GM21576 (cell line): ENCODE measurements around the gene CD302.
"Not testable (repeated sequence)": the region's sequence is repeated elsewhere in the genome, so short reads cannot be mapped to it uniquely, and the experiment has no call there.

Experiments used
- ATAC-seq: cut with Tn5 transposase; IDR thresholded peaks from one replicate; pipeline ENCODE4 v1.9.1; 2021; ENCODE audit warnings: mild to moderate bottlenecking, moderate library complexity; ENCODE audit not compliant: unreplicated experiment

The CD302 gene

GRCh38 chr2:159795841-159796690, 1.9 kb downstream of the CD302 start:
- ATAC-seq, result no peak

GRCh38 chr2:159793326-159793725, 4.7 kb downstream of the CD302 start:
- no peak for ATAC-seq

- no peak for ATAC-seq
These were observed 5.4 kb downstream of the CD302 start for GRCh38 chr2:159792599-159792998.

- no peak for ATAC-seq
These were observed 6.0 kb downstream of the CD302 start for GRCh38 chr2:159792036-159792435.

DNA sequence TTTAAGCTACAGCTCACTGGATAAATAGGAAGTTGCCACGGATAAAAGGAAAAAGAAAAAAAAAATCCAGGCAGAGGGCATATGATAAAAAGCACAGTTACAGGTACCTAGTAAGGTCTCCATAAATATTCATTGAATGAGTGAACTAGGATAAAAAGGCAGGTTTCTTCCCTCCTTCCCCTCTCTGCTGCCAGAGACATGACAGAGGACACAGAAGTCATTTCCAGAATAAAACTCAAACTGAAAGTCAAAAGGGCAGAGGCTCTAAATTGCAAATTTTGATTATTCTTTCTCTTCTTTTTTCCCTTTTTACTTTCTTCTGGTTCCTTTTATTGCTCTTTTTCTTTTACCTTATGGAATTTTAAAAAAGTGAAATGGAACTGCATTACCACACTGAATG, 7.7 kb downstream of the CD302 start:
- no peak for ATAC-seq

DNA sequence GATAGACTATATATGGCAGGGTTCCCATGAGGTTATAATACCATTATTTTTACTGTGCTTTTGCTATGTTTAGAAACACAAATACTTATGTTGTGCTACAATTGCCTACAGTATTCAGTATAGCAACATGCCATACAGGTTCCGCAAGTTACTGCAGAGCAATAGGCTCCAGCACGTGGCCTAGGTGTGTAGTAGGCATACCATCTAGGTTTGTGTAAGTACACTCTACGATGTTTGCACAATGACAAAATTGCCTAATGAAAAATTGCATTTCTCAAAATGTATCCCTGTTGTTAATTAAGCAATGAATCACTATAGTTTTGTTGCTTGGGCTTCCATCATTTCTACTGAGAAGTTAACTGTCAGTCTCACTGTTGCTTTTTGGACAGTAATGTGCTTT, 9.8 kb downstream of the CD302 start:
- no peak for ATAC-seq

DNA sequence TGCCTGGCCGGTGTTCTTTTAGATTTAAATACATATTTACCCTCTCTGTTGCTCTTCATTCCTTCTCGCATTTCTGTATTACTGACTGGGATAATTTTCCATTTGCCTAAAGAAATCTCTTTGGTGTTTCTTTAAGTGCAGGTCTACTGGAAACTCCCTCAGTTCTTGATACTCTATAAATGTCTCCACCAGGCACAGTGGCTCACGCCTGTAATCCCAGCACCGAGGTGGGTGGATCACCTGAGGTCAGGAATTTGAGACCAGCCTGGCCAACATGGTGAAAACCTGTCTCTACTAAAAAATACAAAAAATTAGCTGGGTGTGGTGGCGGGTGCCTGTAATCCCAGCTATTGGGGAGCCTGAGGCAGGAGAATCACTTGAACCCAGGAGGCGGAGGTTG, 10.4 kb downstream of the CD302 start:
- ATAC-seq, result not testable (repeated sequence)

- no peak for ATAC-seq
These were observed 11.1 kb downstream of the CD302 start for GRCh38 chr2:159786938-159787337.

DNA sequence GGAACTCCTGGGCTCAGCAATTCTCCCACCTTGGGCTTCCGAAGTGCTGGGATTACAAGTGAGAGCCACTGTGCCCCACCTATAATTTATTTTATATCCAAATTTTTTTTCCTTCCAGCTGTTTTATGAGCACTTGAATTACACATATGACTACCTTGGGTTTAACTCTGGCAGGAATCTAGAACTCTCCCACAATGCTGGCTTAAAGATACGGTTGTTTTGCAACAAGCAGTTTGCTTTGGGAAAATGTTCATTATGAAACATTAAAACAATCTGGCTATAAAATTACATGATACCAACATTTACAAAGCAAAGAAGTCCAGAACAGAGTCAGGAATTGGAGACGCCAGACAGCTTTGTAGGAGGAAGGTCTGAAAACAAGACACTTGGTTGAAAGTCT, 12.8 kb downstream of the CD302 start:
- no peak for ATAC-seq

DNA sequence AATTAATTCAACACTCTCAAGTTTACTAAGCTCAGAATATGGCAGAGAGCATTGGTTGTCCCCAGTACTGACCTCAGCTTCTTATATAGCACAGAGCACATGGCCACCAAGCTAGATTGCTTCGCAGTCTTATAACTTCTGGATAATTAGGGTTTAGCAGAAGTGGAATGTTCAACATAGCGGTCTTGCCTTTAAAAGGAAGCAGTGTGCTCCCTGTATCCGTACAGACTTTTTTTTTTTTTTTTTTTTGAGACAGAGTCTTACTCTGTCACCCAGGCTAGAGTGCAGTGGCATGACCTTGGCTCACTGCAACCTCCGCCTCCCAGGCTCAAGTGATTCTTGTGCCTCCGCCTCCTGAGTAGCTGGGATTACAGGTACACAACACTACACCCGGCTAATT, 13.3 kb downstream of the CD302 start:
- ATAC-seq, result not testable (repeated sequence)

- no peak for ATAC-seq
These were observed 14.5 kb downstream of the CD302 start for GRCh38 chr2:159783556-159783955.

GRCh38 chr2:159776321-159776720, 21.7 kb downstream of the CD302 start:
- no peak for ATAC-seq

GRCh38 chr2:159775021-159775420, 23.0 kb downstream of the CD302 start:
- no peak for ATAC-seq

- no peak for ATAC-seq
These were observed 23.5 kb downstream of the CD302 start for GRCh38 chr2:159774370-159774990.

DNA sequence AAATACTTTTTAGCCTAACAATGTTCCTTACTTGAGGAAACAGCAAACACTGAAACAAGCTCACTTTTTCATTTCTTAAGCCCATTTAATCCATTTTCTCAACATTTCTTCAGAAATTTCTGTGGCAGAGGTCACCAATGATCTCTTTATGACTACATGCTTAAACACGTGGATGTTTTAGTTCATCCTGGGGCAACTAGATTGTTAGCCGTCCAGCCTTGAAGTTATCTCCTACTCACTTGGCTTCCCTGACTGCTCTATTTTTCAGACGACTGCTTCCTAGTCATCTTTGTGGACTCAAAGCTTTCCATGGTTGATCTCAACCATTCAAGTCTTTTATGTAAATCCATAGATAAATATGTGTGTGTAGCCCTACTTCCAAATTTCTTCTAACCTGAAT, 24.1 kb downstream of the CD302 start:
- ATAC-seq, result no peak

GRCh38 chr2:159773426-159773825, 24.6 kb downstream of the CD302 start:
- ATAC-seq, result no peak

DNA sequence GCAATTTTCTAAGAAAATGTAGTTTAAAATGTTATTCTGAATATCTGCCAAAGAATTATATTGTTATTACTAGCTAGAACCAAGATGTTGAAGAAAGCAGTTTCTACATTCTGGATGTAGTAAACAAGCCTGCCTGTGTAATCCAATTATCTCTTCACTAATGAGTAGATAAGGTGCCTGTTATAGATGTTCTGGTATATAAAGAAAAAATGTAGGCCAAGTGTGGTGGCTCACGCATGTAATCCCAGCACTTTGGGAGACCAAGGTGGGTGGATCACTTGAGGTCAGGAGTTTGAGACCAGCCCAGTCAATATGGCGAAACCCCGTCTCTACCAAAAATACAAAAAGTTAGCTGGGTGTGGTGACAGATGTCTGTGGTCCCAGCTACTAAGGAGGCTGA, 28.9 kb downstream of the CD302 start:
- ATAC-seq, result no peak

- no peak for ATAC-seq
These were observed 35.9 kb downstream of the CD302 start for GRCh38 chr2:159762075-159762474.

DNA sequence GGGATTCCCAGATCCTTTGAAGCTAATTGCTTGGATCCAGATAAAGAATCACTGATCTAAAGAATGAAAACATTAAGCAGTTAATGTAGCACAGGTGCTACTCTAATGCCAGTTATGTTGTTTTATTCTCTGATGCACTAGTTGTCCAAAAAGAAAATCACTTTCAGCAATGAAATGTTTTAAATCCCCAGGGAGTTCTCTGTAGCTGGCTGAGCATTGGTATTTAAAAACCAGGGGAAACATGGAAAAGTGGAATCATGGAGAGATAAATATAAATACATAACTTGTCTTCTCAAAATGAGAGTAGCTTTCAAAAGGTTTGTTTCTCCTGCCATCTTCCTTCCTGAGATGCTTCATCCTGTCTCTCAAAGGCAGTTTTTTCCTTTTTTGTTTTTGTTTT, 37.7 kb downstream of the CD302 start:
- no peak for ATAC-seq

- no peak for ATAC-seq
These were observed 38.4 kb downstream of the CD302 start for GRCh38 chr2:159759577-159759976.

GRCh38 chr2:159758686-159759085, 39.3 kb downstream of the CD302 start:
- no peak for ATAC-seq

- no peak for ATAC-seq
These were observed 39.8 kb downstream of the CD302 start for GRCh38 chr2:159758239-159758638.

DNA sequence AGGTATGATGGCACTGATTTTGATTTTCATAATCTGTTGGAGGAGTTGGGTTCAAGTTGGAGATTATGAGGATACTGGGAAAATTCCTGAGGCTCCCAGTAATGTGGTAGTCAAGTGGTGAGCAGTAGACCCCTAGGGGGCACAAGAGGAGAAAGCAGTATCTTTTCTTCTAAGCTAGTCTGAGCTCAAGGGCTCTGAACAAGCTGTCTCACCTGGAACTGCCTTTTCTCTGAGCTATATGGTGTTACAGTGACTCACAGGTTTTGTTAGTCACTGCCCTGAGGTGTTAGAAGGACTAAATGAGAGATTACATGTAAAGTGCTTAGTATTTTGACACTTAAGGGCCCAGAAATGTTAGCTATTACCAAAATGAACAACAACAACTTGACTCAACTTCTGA, 42.2 kb downstream of the CD302 start:
- ATAC-seq, result no peak
